Measurements from ENCODE around the gene TXNRD2. TPM values are rescaled to one million over a fixed set of nuclear protein-coding genes. Genes with fewer than 3 reads are reported as not detected.

TXNRD2 gene
- total RNA-seq, 1 experiment from 2014 or later, result 29.5 TPM

DNA sequence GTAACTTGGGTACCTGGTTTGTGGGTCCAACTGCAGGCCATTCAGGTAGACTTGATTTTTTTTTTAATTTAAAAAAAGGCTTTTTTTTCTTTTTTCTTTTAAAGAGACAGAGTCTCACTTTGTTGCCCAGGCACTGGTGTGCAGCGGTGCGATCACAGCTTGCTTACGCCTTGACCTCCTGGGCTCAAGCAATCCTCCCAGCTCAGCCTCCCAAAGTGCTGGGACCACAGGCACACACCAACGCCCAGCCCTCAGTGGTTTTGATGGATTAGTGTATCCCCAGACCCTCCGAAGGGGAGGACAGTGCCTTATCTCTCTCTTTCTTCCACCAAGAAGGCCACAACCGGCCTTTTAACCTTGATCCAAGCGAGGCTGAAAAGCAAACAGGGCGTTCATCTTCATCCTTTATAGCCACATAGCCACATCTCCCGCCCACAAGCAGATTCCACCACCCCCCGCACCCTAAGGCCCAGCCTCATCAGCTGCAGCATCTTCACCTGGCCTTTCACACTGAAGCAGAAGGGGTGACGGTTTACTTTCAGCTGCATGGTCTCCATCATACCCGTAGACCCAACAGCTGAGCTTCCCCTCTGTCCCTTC, 17.6 kb downstream of the TXNRD2 start:
- H3K36me3 ChIP-seq (ENCODE audit: control insufficient read depth, insufficient read depth, low read length), result no peaks in the 10 kb centered on the region
- no peak for TF ChIP-seq POLR2AphosphoS5 (IDR thresholded peaks at IDR 0.05; ENCODE audit: low read depth, low read length)
- TF ChIP-seq SIN3A (IDR thresholded peaks at IDR 0.05; ENCODE audit: borderline replicate concordance, insufficient read depth, low read depth, low read length), result no peak
- TF ChIP-seq, protein P1, sequence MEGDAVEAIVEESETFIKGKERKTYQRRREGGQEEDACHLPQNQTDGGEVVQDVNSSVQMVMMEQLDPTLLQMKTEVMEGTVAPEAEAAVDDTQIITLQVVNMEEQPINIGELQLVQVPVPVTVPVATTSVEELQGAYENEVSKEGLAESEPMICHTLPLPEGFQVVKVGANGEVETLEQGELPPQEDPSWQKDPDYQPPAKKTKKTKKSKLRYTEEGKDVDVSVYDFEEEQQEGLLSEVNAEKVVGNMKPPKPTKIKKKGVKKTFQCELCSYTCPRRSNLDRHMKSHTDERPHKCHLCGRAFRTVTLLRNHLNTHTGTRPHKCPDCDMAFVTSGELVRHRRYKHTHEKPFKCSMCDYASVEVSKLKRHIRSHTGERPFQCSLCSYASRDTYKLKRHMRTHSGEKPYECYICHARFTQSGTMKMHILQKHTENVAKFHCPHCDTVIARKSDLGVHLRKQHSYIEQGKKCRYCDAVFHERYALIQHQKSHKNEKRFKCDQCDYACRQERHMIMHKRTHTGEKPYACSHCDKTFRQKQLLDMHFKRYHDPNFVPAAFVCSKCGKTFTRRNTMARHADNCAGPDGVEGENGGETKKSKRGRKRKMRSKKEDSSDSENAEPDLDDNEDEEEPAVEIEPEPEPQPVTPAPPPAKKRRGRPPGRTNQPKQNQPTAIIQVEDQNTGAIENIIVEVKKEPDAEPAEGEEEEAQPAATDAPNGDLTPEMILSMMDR (IDR thresholded peaks at IDR 0.05), result no peak
- TF ChIP-seq, protein P2, sequence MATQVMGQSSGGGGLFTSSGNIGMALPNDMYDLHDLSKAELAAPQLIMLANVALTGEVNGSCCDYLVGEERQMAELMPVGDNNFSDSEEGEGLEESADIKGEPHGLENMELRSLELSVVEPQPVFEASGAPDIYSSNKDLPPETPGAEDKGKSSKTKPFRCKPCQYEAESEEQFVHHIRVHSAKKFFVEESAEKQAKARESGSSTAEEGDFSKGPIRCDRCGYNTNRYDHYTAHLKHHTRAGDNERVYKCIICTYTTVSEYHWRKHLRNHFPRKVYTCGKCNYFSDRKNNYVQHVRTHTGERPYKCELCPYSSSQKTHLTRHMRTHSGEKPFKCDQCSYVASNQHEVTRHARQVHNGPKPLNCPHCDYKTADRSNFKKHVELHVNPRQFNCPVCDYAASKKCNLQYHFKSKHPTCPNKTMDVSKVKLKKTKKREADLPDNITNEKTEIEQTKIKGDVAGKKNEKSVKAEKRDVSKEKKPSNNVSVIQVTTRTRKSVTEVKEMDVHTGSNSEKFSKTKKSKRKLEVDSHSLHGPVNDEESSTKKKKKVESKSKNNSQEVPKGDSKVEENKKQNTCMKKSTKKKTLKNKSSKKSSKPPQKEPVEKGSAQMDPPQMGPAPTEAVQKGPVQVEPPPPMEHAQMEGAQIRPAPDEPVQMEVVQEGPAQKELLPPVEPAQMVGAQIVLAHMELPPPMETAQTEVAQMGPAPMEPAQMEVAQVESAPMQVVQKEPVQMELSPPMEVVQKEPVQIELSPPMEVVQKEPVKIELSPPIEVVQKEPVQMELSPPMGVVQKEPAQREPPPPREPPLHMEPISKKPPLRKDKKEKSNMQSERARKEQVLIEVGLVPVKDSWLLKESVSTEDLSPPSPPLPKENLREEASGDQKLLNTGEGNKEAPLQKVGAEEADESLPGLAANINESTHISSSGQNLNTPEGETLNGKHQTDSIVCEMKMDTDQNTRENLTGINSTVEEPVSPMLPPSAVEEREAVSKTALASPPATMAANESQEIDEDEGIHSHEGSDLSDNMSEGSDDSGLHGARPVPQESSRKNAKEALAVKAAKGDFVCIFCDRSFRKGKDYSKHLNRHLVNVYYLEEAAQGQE (IDR thresholded peaks at IDR 0.05; ENCODE audit: insufficient read depth in 1 of 2, low read depth in 2 of 2, low read length in 1 of 2), result no peak
- TF ChIP-seq TCF7L2 (IDR thresholded peaks at IDR 0.05; ENCODE audit: low read depth, low read length), result no peak
- CTCF ChIA-PET, result interaction anchor here (0.6 kb wide), 1 partner anchor 14 kb away, joined by 3 read pairs; no protein-coding TSS in a partner anchor
- no TSS peak for BruUV-seq (replicated peaks)
- H3K27ac ChIP-seq (ENCODE audit: low read length), result no peak overlapping the region
- H3K27me3 ChIP-seq (ENCODE audit: control insufficient read depth, insufficient read depth, low read length), result no peaks in the 10 kb centered on the region
- POLR2A ChIA-PET, result no interaction called here
- H3K9me3 ChIP-seq (ENCODE audit: control insufficient read depth, insufficient read depth, low read depth, low read length), result no peaks in the 10 kb centered on the region
- no peaks in the 10 kb centered on the region for H3K4me1 ChIP-seq (ENCODE audit: control insufficient read depth, insufficient read depth, low read length)
- in situ Hi-C loops (cut with HindIII; ENCODE audit: low pct_unique_long_range_greater_than_20kb, low sequenced_read_pairs) (no loop called here), intact Hi-C loops (cut with micrococcal nuclease; ENCODE audit: unreplicated experiment) (no loop called here)
- no peak for DNase-seq (ENCODE audit: low read depth, low spot score)
- no peak for ATAC-seq
- H3K4me3 ChIP-seq (ENCODE audit: low read depth in 2 of 2, low read length in 2 of 2), result no peak overlapping the region

DNA sequence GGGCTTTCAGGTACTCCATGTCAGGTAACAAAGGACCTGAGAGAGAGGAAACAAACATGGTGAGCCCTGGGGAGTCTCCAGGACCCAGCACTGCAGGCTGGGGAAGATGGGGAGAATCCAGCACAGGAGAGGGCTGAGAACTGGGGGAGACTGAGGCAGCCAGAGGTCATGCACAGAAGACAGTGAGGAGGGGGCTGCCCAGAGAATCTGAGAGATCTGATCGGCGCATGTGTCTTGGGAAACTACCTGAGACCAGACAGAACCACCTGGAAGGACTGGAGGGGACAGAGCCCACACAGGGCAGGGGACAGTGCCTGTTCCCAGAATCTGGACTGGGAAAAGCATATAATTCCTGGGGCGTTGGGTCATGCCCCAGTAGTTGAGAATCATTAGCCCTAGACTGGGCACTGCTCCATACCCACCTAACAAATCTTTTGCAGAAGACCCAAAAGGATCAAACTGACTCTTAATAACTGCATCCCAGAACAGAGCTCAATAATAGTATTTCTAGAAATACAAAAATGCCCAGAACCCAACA, 20.0 kb downstream of the TXNRD2 start:
- no peak for TF ChIP-seq SIN3A (IDR thresholded peaks at IDR 0.05; ENCODE audit: borderline replicate concordance, insufficient read depth, low read depth, low read length)
- TF ChIP-seq, protein P2 (IDR thresholded peaks at IDR 0.05; ENCODE audit: insufficient read depth in 1 of 2, low read depth in 2 of 2, low read length in 1 of 2), result no peak
- POLR2A ChIA-PET, result no interaction called here
- Histone ChIP-seq H3K36me3 (ENCODE audit: control insufficient read depth, insufficient read depth, low read length) (no peaks in the 10 kb centered on the region), H3K27me3 (ENCODE audit: control insufficient read depth, insufficient read depth, low read length) (no peaks in the 10 kb centered on the region), H3K4me1 (ENCODE audit: control insufficient read depth, insufficient read depth, low read length) (no peaks in the 10 kb centered on the region), H3K27ac (ENCODE audit: low read length) (no peak overlapping the region), H3K4me3 (ENCODE audit: low read depth in 2 of 2, low read length in 2 of 2) (no peak overlapping the region), H3K9me3 (ENCODE audit: control insufficient read depth, insufficient read depth, low read depth, low read length) (no peaks in the 10 kb centered on the region)
- CTCF ChIA-PET, result no interaction called here
- ATAC-seq (no peak), DNase-seq (ENCODE audit: low read depth, low spot score) (no peak)
- BruUV-seq (replicated peaks), result no TSS peak
- intact Hi-C loops (cut with micrococcal nuclease; ENCODE audit: unreplicated experiment), result no loop called here
- in situ Hi-C loops (cut with HindIII; ENCODE audit: low pct_unique_long_range_greater_than_20kb, low sequenced_read_pairs), result no loop called here

Measured in Panc1 (cell line).